Measurements from ENCODE around the gene ASTL. TPM values are rescaled to one million over a fixed set of nuclear protein-coding genes. Genes with fewer than 3 reads are reported as not detected.

The ASTL gene
- total and polyA plus RNA-seq, 2 experiments from 2014 or later, result not detected

DNA sequence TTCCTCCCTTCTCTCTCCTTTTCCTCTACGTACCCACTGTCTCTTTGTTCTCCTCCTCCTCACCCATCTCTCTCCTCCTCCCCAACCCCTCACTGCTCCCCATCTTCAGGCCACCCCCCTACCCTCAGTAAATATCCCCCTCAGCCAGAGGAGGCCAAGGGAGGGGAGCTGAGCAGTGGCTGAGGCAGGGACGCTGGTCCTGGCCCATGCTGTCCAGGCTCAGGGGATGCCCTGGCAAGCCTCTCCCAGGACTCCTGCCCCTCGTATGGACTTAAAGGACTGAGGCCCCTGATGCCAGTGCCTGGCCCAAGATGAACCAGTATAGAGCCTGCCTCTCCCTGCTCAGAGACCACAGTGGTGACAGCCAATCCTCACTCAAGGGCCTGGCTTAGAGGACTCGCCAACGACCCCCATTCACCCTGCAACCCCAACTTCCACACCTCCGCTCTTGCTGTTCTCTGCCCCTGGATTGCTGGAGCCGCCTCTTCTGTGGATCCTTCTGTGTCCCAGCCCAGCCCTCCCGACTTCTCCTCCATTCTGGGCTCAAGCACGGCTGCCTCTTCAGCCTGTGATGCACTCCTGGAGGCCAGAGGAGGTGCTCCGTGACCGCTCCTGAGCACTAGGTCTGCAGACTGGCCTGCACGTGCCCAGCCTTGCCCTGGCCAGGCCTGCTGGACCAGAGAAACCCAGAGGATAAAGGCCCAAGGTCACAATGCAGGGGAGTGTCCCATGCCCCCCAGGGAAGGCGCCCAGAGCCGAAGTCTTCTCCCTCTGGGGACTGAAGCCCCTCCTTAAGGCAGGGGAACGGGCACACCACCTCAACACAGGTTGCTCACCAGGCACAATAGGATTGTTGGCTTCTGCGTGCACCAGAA lies 16.4 kb upstream of the ASTL start:
- WGBS, 2 experiments (ENCODE audit: low coverage in 1 of 2, low lambda C conversion rate in 2 of 2, missing lambda C conversion rate in 2 of 2), result 86 to 90% methylated on average over 13 to 16 of the region's 16 CpGs
- no peak for TF ChIP-seq EZH2 (IDR thresholded peaks at IDR 0.05; ENCODE audit: insufficient read depth, poor library complexity, severe bottlenecking)
- no peak for TF ChIP-seq EZH2phosphoT487 (IDR thresholded peaks at IDR 0.05; ENCODE audit: insufficient read depth, low read depth)
- H3K4me3 ChIP-seq, result no peak overlapping the region
- in situ Hi-C loops (cut with MboI), result no loop called here
- no peak for DNase-seq
- no peak overlapping the region for H3K9ac ChIP-seq
- H3K4me2 ChIP-seq (ENCODE audit: unreplicated experiment), result no peak overlapping the region
- H3K36me3 ChIP-seq (ENCODE audit: low read depth), result no peaks in the 10 kb centered on the region
- H3K4me1 ChIP-seq (ENCODE audit: insufficient read depth), result peaks cover 7% of the 10 kb centered on the region; the same call in 1 of the 2 replicates
- no peaks in the 10 kb centered on the region for H4K20me1 ChIP-seq (ENCODE audit: insufficient read depth)
- no peak overlapping the region for H3K27ac ChIP-seq
- H3K27me3 ChIP-seq (replicated peaks; ENCODE audit: insufficient read depth), result no peaks in the 10 kb centered on the region
- no peaks in the 10 kb centered on the region for H3K9me2 ChIP-seq (ENCODE audit: insufficient read depth)
- no peaks in the 10 kb centered on the region for H3K79me2 ChIP-seq (ENCODE audit: insufficient read depth)
- no peaks in the 10 kb centered on the region for H3K9me3 ChIP-seq (ENCODE audit: low read depth)
- H2AFZ ChIP-seq, result no peak overlapping the region
- H3F3A ChIP-seq (ENCODE audit: insufficient read depth), result no peaks in the 10 kb centered on the region

DNA sequence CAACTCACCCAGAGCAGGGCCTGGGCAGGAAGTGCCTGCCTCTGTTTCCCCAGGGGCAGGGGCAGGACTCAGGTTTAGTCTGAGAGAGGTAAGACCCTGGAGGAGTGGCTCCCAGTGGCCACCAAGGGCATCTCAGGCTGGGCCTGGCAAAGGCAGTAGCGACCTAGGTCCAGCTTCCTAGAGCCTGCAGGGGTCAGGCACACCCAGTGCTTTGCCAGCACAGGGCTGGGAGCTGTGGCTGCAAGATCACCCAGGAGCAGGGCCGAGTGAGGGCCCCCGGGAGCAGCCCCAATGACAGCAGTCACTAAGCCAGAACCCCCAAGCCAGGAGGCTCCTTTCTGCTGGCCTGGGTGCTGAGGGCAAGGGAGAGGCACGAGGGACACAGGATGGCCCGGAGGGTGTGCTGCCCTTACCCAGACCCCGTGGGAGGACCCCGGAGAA lies 15.7 kb upstream of the ASTL start:
- Histone ChIP-seq H2AFZ (no peak overlapping the region), H3K9me2 (ENCODE audit: insufficient read depth) (no peaks in the 10 kb centered on the region), H3K36me3 (ENCODE audit: low read depth) (no peaks in the 10 kb centered on the region), H3K79me2 (ENCODE audit: insufficient read depth) (no peaks in the 10 kb centered on the region), H4K20me1 (ENCODE audit: insufficient read depth) (no peaks in the 10 kb centered on the region), H3K4me3 (no peak overlapping the region), H3K4me2 (ENCODE audit: unreplicated experiment) (no peak overlapping the region), H3K9me3 (ENCODE audit: low read depth) (no peaks in the 10 kb centered on the region), H3K9ac (no peak overlapping the region), H3F3A (ENCODE audit: insufficient read depth) (peaks cover 4% of the 10 kb centered on the region; the same call in 1 of the 2 replicates), H3K27ac (no peak overlapping the region), H3K4me1 (ENCODE audit: insufficient read depth) (peaks cover 7% of the 10 kb centered on the region; the same call in 1 of the 2 replicates), H3K27me3 (replicated peaks; ENCODE audit: insufficient read depth) (no peaks in the 10 kb centered on the region)
- WGBS, 2 experiments (ENCODE audit: low coverage in 1 of 2, low lambda C conversion rate in 2 of 2, missing lambda C conversion rate in 2 of 2), result 72 to 79% methylated on average over 7 of the region's 7 CpGs
- DNase-seq, result no peak
- in situ Hi-C loops (cut with MboI), result no loop called here
- TF ChIP-seq EZH2 (IDR thresholded peaks at IDR 0.05; ENCODE audit: insufficient read depth, poor library complexity, severe bottlenecking) (no peak), EZH2phosphoT487 (IDR thresholded peaks at IDR 0.05; ENCODE audit: insufficient read depth, low read depth) (no peak)

DNA sequence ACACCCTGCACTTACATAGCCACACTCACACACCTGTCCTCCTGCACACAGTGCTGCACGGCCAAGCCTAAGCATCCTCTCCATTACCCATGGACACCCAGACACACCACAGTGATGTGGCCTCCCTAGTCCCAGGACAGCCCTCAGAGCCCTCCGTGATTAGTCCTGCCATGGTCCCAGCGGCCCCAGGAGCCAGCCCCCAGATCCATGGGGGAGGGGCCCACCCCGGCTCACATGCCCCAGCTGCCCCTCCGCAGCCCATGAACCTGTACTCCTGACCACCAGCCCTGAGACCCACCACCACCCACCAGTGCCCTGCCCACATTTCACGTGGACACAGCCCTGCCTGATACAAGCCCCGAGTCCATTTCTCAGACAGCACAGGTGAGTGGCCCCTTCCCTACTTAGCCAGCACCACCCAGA lies 15.0 kb upstream of the ASTL start:
- Histone ChIP-seq H3F3A (ENCODE audit: insufficient read depth) (peaks cover 6% of the 10 kb centered on the region; the same call in 1 of the 2 replicates), H3K27ac (no peak overlapping the region), H3K9me3 (ENCODE audit: low read depth) (no peaks in the 10 kb centered on the region), H3K4me2 (ENCODE audit: unreplicated experiment) (no peak overlapping the region), H3K9me2 (ENCODE audit: insufficient read depth) (no peaks in the 10 kb centered on the region), H3K9ac (no peak overlapping the region), H3K4me3 (no peak overlapping the region), H3K27me3 (replicated peaks; ENCODE audit: insufficient read depth) (no peaks in the 10 kb centered on the region), H4K20me1 (ENCODE audit: insufficient read depth) (no peaks in the 10 kb centered on the region), H3K36me3 (ENCODE audit: low read depth) (no peaks in the 10 kb centered on the region), H2AFZ (no peak overlapping the region), H3K79me2 (ENCODE audit: insufficient read depth) (no peaks in the 10 kb centered on the region), H3K4me1 (ENCODE audit: insufficient read depth) (peaks cover 7% of the 10 kb centered on the region; the same call in 1 of the 2 replicates)
- DNase-seq, result no peak
- no peak for TF ChIP-seq EZH2 (IDR thresholded peaks at IDR 0.05; ENCODE audit: insufficient read depth, poor library complexity, severe bottlenecking)
- TF ChIP-seq EZH2phosphoT487 (IDR thresholded peaks at IDR 0.05; ENCODE audit: insufficient read depth, low read depth), result no peak
- WGBS, 2 experiments (ENCODE audit: low coverage in 1 of 2, low lambda C conversion rate in 2 of 2, missing lambda C conversion rate in 2 of 2), result 88 to 91% methylated on average over 6 to 7 of the region's 7 CpGs
- in situ Hi-C loops (cut with MboI), result no loop called here

- H3K27ac ChIP-seq, result no peak overlapping the region
- H3K4me3 ChIP-seq, result no peak overlapping the region
- no peaks in the 10 kb centered on the region for H4K20me1 ChIP-seq (ENCODE audit: insufficient read depth)
- no peaks in the 10 kb centered on the region for H3K9me2 ChIP-seq (ENCODE audit: insufficient read depth)
- no peaks in the 10 kb centered on the region for H3K27me3 ChIP-seq (replicated peaks; ENCODE audit: insufficient read depth)
- H3K36me3 ChIP-seq (ENCODE audit: low read depth), result no peaks in the 10 kb centered on the region
- H3K4me2 ChIP-seq (ENCODE audit: unreplicated experiment), result no peak overlapping the region
- H3K4me1 ChIP-seq (ENCODE audit: insufficient read depth), result no peaks in the 10 kb centered on the region
- in situ Hi-C loops (cut with MboI), result no loop called here
- H3K9ac ChIP-seq, result no peak overlapping the region
- 82% methylated on average over 8 to 13 of the region's 13 CpGs for WGBS, 2 experiments (ENCODE audit: low coverage in 1 of 2, low lambda C conversion rate in 2 of 2, missing lambda C conversion rate in 2 of 2)
- no peaks in the 10 kb centered on the region for H3K9me3 ChIP-seq (ENCODE audit: low read depth)
- DNase-seq, result no peak
- H2AFZ ChIP-seq, result no peak overlapping the region
- peaks cover 6% of the 10 kb centered on the region; the same call in 1 of the 2 replicates for H3F3A ChIP-seq (ENCODE audit: insufficient read depth)
- TF ChIP-seq EZH2phosphoT487 (IDR thresholded peaks at IDR 0.05; ENCODE audit: insufficient read depth, low read depth), result no peak
- TF ChIP-seq EZH2 (IDR thresholded peaks at IDR 0.05; ENCODE audit: insufficient read depth, poor library complexity, severe bottlenecking), result no peak
- no peaks in the 10 kb centered on the region for H3K79me2 ChIP-seq (ENCODE audit: insufficient read depth)
These were observed 14.2 kb upstream of the ASTL start for GRCh38 chr2:96152304-96153161.

All from GM23248 (cell line).